EH (cell line): ENCODE data around the gene ARMH3.
A peak's percentile ranks its signal among the peaks of the same experiment; 100 is the strongest.
"Not testable (repeated sequence)": the region's sequence is repeated elsewhere in the genome, so short reads cannot be mapped to it uniquely, and the experiment has no call there.

Experiments used
- DNase-seq: peaks from one replicate; pipeline ENCODE4 v3.0.0-alpha.2; 2015; ENCODE audit warnings: low read depth

Gene ARMH3, protein sequence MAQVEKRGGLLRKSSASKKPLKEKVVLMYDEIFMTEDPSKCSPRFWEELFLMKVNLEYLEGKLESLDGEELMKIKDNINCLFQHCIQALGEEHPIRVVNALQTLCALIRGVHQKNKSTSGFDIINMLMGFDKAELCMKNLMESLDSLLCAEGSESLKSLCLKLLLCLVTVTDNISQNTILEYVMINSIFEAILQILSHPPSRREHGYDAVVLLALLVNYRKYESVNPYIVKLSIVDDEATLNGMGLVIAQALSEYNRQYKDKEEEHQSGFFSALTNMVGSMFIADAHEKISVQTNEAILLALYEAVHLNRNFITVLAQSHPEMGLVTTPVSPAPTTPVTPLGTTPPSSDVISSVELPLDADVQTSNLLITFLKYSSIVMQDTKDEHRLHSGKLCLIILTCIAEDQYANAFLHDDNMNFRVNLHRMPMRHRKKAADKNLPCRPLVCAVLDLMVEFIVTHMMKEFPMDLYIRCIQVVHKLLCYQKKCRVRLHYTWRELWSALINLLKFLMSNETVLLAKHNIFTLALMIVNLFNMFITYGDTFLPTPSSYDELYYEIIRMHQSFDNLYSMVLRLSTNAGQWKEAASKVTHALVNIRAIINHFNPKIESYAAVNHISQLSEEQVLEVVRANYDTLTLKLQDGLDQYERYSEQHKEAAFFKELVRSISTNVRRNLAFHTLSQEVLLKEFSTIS

DNA sequence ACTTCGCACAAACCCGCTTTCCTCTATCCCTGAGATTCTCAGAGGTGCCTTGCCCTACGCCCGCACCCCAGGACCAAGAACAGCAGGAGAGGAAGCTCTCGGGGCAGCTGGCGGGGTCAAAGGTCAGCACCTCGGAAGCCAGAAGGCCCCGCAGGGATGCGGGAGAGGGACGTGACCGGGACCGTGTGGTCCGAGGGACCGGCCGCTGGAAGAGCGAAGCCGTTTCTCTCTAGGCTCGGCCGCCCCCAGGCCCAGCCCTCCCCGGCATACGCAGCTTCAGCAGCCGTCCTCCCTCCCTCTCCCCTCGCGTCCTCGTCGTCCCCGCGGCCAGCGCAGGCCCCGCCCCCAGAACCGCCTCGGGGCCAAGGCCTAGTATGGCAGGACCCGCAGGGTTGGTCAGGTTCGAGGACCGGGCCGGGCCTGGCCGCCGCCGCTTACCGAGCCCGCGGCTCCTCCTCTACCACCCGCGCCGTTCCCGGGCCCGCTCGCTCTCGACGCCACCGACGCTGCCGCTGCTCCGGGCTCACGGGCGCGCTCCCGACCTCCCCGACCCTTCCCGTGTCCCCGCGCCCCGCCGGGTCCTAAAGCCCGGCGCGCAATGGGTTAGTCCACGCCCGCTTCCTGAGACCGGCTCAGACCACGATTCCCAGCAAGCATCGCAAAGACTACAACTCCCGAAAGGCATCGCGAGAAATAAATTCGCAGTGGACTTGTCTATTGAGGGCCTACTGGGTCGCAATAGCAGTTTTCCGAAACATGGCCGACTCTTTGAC lies at the start of gene ARMH3:
TSS of gene ARMH3 (minus strand) at position 527 of the 773 bp plus-strand sequence. CDS start 16,059 bp downstream, outside the sequence.
- DNase-seq: peak; percentile 97

DNA sequence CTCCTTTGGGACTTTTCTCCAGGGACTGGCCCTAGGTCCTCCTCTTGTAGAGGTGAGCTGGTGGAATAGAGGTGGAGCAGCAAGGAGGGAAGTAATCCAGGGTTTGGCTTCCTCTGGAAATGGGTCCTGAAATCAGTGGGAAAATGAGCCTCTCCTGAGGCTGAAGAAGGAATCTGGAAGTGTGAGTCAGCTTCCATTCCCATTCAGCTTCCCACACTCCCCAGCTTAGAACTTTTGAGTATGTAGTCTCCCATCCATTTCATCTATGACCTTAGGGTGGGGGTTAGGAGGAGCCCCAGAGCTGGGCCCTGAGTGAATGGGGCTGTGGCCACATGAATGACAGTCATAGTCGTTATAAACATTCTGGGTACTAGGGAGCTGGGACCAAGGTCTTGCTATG lies 46.4 kb upstream of the ARMH3 start:
- DNase-seq: peak; percentile 49

DNA sequence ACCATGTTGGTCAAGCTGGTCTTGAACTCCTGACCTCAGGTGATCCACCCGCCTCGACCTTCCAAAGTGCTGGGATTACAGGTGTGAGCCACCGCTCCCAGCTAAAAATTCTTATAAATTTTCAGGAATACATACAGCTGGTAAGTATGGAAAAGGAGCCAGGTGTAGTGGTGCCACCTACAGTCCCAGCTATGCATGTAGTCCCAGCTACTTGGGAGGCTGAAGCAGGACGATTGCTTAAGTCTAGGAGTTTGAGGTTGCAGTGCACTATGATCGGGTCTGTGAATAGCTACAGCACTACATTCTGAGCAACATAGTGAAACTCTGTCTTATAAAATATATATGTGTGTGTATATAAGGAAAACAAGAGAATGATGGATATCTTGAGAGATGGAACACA lies 45.2 kb upstream of the ARMH3 start:
- DNase-seq: no peak

DNA sequence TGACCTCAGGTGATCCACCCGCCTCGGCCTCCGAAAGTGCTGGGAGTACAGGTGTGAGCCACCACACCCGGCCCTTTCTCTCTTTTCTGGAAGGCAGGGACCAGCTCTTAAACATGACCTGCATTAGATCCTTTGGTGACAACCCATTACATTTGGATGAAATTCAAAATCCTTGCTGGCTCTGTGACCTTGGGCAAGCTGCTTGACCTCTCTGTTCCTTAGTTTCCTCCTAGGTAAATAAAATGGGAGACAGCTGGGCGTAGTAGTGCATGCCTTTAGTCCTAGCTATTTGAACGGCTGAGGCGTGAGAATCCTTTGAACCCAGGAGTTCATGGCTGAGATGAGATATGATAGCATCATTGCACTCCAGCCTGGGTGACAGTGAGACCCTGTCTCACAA lies 40.5 kb upstream of the ARMH3 start:
- DNase-seq: no peak

DNA sequence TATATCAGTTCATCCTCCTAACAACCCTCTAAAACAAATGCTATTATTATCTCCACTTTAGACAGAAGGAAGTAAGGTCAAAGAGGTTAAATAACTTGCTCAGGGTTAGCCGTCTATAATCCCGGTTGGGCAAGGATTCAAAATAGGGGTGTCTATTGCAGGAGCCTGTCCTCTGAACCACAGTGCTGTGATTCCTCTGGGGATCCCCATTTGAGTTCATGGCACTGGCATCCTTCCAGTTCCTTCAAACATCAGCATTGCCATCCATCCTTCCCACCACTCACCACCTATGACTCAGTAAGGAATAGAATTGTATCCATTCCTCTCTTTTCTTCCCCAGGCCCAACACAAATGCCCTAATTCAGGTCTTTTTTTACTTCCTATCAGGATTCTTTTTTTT lies 34.8 kb upstream of the ARMH3 start:
- DNase-seq: peak; percentile 35

DNA sequence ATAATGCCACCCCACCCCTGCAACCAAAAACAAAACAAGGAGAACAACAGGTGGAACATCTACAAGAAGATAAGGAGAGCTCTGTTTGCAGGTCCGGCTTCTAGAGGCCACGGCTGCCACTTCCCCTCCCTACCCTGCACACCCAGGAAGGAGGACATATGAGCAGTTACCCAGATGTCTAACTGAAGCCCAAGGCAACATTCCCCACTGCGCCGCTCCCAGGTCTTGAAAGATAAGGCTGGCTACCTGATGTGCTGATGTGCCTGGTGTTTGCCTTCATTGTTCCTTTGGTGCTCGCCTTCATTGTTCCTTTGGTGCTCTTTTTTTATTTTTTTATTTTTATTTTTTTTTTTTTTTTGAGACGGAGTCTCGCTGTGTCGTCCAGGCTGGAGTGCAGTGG lies 30.2 kb upstream of the ARMH3 start:
- DNase-seq: no peak

DNA sequence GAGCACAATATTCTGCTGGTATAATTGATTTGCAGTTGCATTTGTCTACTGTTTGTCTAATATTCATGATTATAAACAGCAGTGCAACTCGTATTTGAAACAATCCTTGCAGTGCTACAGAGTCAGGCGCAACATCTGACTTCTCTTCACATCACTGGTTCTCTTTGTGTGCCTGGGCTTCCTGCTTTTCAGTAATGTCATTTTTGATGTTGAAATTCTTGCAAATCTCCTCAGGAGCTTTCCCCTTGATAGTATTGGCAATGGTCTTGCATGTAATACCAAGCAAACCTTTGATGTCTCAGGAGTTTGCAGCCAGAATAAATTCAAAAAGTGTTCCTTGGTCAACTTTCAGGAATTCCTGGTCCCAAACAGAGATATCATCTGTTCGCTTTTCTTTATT lies 29.4 kb upstream of the ARMH3 start:
- no peak for DNase-seq

DNA sequence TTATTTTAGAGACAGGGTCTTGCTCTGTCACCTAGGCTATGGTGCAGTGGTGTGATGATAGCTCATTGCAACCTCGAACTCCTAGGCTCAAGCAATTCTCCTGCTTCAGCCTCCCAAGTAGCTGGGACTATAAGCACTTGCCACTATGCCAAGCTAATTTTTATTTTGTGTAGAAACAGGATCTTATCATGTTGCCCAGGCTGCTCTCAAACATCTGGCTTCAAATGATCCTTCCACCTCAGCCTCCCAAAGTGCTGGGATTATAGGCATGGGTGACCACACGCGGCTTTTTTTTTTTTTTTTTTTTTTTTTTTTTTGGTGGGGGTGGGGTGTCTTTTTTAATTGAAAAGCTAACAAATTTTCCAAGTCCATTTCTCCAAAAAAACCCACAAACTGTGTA lies 27.6 kb upstream of the ARMH3 start:
- DNase-seq: no peak

DNA sequence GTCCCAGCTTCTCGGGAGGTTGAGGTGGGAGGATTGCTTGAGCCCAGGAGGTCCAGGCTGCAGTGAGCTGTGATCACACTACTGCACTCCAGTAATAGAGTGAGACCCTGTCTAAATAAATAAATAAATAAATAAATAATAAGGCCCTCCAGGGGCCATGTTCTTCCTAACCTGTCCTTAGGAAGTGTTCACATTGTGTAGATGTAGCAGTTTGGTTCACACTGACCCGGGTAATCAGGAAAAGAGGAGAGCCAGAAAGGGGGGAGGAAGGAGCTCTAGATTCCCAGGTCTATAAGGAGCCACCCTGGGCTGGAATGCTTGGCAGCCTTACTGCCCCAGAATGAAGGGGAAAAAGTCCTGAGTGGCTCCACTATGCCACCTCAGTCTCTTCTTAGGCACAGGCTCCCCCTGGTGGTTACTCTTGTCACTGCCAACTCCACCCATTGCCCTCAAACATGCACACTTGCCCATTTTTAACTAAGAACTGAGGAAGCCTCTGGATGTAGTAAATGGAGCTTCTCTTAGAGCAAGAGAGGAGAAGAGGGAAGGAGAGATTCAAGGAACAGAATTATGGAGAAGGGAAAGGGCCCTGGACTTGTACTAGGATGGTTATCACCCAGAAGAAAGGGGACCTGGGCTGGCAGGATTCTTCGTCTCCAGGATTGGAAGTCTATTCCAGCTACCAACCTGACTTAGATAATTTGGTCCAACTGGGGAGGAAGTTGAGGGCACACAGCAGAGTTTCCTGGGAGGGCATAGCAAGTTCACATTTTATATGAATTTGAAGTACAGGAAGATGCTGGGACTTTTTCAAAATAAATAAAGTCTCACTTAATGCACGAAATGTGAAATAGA lies 16.9 kb upstream of the ARMH3 start:
- peak; percentile 82 for DNase-seq

DNA sequence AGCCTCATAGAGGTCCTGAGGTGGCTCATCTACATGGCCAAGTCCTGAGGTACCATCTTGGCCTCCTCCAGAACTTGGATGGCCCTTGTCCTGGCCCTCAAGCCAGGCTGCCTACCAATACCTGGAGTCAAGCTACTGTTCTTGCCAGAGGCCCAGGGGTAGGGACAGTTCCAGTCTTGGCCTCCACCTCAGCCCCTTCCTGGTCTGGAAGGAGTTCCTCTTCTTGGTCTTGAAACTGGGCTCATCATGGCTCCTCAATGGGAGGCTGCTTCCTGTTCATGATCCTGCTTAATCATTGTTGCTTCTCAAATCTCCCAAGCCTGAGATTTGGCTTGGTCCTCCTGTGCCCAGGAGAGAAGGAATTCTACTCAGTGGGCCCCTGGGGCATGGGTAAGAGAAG lies 13.1 kb upstream of the ARMH3 start:
- DNase-seq: no peak

DNA sequence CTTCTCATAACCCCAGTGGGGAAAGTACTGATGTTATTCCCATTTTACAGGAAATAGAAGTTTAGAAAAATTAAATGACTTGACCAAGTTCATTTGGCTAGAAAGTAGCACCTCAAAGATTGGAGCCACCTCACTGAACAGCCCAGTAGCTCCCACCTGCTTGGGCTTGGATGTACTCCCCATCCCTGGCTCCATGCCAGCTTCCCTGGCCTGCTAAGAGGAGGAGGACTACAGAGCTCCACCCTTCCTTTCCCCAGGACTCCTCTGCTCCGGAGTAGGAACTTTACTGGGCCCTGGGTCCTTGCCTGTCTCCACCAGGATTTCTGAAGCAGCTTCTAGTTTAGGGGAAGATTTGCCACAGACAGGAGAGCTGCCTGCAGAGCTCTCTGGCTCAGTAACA lies 12.2 kb upstream of the ARMH3 start:
- peak; percentile 19 for DNase-seq

DNA sequence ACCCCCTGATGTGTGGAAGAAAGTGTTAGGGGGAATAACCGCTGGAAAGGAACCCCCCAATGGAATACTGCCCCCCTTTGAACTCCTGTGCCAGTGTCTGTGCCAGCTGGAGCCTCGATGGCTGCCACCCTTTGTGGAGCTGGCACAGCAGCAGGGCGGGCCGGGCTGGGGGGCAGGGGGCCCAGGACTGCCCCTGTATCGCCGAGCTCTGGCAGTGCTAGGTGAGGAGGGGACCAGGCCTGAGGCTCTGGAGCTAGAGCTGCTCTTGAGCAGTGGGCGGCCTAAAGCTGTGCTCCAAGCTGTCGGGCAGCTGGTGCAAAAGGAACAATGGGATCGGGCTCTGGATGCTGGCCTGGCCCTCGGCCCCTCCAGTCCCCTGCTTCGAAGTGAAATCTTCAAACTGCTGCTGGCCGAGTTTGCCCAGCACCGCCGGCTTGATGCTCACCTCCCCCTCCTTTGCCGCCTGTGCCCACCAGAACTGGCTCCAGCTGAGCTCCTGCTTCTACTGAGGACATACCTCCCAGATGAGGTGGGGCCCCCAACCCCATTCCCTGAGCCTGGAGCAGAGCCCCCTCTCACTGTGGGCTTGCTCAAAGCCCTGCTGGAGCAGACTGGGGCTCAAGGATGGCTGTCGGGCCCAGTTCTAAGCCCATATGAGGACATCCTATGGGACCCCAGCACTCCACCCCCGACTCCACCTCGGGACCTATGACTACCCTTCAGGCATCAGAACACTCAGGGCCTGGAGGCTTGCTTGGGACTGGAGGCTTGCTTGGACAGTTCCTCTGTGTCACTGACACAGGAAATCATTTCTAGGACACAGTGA lies 11.3 kb upstream of the ARMH3 start:
- DNase-seq: no peak

DNA sequence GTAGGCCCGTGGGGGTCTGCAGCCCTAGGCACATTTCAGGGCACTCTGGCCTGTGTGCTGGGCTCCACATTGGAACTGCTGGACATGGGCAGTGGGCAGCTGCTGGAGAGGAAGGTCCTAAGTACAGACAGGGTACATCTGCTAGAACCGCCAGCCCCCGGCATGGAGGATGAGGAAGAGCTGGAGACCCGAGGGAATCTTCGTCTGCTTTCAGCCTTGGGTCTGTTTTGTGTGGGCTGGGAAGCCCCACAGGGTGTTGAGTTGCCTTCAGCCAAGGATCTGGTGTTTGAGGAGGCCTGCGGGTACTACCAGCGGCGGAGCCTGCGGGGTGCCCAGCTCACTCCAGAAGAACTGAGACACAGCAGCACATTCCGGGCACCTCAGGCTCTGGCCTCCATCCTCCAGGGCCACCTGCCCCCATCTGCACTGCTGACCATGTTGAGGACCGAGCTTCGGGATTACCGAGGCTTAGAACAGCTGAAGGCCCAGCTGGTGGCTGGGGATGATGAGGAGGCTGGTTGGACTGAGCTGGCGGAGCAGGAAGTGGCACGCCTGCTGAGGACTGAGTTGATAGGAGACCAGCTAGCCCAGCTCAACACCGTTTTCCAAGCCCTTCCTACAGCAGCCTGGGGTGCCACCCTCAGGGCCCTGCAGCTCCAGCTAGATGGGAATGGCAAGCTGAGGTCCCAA lies 10.6 kb upstream of the ARMH3 start:
- DNase-seq: peak; percentile 24

DNA sequence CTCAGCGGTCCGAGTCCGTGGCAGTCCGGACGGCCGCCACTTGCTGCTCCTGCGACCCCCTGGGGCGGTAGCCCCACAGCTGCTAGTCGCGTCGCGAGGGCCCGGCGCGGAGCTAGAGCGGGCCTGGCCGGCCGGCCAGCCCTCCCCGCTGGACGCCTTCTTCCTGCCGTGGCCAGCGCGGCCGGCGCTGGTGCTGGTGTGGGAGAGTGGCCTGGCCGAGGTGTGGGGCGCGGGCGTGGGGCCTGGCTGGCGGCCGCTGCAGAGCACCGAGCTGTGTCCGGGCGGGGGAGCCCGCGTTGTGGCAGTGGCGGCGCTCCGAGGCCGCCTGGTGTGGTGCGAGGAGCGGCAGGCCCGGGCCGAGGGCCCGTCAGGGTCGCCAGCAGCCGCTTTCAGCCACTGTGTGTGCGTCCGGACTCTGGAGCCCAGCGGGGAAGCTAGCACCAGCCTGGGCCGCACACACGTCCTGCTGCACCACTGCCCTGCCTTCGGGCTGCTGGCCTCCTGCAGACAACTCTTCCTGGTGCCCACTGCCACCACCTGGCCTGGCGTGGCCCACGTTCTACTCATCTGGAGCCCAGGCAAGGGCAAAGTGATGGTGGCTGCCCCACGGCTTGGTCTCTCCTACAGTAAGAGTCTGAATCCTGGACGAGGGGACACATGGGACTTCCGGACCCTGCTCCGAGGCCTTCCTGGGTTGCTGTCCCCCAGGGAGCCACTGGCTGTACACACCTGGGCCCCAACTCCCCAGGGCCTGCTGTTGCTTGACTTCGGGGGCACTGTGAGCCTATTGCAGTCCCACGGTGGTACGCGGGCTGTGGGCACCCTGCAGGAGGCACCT lies 9.8 kb upstream of the ARMH3 start:
- DNase-seq: peak; percentile 39

DNA sequence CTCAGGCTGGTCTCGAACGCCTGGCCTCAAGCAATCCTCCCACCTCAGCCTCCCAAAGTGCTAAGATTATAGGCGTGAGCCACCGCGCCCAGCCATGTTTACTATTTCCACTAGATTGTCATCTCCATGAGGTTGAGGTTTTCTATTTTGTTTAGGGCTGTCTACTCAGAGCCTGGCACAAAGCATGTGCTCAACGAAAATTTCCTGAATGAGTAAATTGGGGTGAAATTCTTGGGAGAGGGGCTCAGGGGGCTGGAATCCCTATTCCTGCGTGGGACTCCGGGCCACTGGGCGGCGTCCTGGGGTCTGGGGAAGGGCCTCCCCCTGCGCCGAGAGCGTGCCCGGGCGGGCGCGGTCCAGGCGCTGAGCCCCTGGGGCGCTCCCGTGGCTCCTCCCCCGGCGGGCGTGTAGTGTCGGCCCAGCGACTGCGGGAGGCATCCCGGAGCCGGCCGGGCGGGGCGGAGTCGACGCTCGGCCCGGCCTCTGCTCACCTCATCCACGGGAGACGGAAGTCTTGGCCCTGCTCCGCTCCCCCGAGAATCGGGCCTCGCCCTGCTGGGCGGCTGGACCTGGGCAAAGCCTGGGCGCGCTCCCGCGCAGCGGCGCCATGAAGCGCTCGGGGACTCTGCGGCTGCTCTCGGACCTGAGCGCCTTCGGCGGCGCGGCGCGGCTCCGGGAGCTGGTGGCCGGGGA lies 9.0 kb upstream of the ARMH3 start, which contains the start of gene HPS6:
TSS of gene HPS6 (plus strand) at position 482 of the 693 bp plus-strand sequence. CDS start at position 608, 126 bp downstream.
- DNase-seq: peak; percentile 93

DNA sequence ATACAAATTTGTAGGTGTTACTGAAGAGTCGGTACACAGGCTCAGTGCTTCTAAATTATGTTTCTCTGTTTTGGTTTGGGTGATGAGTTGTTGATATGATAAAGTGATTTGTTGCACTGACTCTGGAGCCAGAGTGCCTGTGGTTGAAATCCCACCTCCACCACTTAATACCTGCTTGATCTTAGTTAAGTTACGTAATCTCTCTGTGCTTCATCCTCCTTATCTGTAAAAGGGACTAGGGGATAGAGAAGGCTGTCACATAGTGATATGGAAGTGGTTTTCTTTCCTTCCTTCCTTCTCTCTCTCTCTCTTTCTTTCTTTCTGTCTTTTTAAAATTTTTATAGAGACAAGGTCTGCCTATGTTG lies 8.5 kb upstream of the ARMH3 start:
- DNase-seq: no peak

DNA sequence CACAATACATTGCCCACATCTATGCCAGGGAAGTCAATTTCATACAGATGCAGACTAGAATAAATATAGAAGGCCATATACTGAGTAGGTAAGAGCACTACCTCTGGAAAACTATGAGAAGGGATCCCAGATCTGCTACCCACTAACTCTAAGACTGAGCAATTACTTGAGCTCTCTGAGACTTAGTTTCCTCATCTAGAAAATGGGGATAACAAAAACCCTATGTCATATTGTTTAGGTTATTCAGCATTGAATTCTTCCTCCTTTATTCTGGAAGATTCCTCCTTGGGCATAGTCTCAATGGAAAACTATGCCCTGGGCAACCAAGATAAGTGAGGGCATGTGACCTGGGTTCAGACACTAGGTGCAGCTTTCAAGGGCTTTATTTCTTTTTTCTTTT lies 4.0 kb upstream of the ARMH3 start:
- DNase-seq: no peak

DNA sequence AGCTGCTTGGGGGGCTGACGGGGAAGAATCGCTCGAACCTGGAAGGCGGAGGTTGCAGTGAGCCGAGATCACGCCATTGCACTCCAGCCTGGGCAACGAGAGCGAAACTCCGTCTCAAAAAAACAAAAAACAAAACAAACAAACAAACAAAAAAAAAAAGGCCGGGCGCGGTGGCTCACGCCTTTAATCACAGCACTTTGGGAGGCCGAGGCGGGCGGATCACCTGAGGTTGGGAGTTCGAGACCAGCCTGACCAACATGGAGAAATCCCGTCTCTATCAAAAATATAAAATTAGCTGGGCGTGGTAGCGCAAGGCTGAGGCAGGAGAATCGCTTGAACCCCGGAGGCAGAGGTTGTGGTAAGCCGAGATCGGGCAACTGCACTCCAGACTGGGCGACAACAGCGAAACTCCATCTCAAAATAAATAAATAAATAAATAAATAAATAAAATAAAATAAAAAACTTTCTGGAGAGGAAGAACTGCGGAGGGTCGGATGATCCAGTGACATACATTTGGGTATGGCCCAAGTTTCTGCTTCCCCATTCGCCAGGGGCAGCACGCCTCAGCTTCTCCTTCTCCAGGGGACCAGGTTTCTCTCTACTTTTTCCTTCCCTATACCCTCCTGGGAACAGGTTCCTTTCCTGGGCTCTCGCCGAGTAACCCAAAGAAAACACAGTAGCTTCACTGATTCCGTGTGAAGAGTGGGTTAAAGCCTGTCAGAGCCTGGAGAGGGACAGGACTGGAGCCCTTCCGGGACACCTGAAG lies 909 bp downstream of the ARMH3 start:
- DNase-seq: not testable (repeated sequence)
